ENCODE results near the gene GDPD2.
A peak's percentile ranks its signal among the peaks of the same experiment; 100 is the strongest.

The GDPD2 gene

GRCh38 chrX:70446380-70447350 is 23.6 kb downstream of the GDPD2 start:
- TF ChIP-seq CTCF (IDR thresholded peaks at IDR 0.05; ENCODE audit: extremely low read depth, missing control alignments): no peak

DNA sequence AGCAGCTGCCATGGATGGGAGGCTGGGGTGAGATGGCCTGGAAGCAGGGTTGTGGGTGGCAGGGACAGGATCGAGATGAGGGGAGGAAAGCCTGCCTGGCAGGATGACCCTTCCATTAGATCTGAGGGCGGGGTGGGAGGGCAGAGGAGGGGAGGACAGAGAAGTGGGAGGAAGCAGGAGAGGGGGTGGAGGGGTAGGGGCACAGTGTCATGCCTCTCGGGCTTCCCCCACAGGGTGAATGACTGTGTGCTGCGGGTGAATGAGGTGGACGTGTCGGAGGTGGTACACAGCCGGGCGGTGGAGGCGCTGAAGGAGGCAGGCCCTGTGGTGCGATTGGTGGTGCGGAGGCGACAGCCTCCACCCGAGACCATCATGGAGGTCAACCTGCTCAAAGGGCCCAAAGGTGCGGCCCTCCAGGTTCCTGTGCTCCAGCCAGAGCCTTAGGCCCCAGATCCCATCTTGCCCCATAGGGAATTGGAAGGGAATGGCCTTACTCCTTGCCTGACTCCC is 26.4 kb downstream of the GDPD2 start:
- TF ChIP-seq CTCF (IDR thresholded peaks at IDR 0.05; ENCODE audit: extremely low read depth, missing control alignments): no peak
- DNase-seq (ENCODE audit: low spot score): no peak

More at GRCh38 chrX:70446380-70447350, 23.6 kb downstream of the GDPD2 start:
- DNase-seq (ENCODE audit: low spot score): no peak

DNA sequence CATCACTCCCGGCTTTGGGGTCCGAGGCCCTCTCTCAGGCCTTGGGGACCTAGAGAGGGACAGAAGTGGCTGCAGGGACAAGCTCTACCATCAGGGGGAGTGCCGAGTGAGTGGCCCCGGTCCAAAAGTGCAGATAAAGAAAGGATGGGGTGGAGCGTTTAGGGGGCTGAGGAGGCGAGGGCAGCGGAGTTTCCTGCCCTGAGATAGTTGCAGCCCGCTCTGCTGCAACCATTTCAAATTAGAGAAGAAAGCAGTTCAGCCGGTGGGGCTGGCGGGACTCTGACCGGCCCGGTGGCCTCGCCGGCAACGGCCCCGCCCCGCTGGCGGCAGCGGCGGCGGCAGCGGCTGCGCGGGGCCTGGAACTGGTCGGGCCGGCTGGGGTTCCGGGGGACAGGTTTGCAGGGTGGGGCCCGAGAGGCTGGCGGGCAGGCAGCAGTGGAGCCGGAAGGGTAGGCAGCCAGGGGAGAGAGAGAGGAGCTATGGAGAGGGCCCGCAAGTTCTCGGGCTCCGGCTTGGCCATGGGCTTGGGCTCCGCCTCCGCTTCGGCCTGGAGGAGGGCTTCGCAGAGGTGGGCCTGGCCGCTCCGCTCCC is 29.1 kb downstream of the GDPD2 start:
- peak; percentile 74 for DNase-seq (ENCODE audit: low spot score)
- no peak for TF ChIP-seq CTCF (IDR thresholded peaks at IDR 0.05; ENCODE audit: extremely low read depth, missing control alignments)

DNA sequence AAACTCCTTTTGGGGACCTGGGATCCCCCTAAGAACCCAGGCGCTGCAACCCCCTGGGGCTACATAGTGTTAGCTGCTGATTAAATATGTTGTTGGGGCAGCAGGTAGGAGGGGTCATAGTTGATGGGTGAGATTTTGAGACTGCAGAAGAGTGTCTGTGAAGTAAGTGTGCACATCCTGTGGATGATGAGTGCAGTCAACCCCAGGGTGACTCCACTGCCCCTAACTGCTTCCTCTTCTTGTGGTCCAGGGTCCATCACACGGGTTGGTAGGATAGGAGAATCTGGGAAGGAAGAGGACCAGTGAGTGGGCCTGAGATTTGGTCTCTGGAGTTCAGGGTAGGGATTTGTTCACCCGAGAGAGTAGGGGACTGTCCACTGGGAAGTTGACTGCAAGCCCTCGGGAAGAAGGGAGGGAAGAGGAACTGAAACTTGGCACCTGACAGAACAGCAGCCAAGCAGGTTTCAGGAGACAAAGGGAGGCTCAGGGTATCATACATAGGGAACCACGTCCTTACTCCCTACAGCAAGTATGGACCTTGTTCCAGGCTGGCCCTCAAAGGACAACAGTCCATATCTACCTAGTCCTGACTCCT is 30.0 kb downstream of the GDPD2 start:
- DNase-seq (ENCODE audit: low spot score): no peak
- TF ChIP-seq CTCF (IDR thresholded peaks at IDR 0.05; ENCODE audit: extremely low read depth, missing control alignments): no peak

GRCh38 chrX:70454441-70455365 is 31.6 kb downstream of the GDPD2 start:
- peak; percentile 80 for TF ChIP-seq CTCF (IDR thresholded peaks at IDR 0.05; ENCODE audit: extremely low read depth, missing control alignments)
- DNase-seq (ENCODE audit: low spot score): peak; percentile 75

DNA sequence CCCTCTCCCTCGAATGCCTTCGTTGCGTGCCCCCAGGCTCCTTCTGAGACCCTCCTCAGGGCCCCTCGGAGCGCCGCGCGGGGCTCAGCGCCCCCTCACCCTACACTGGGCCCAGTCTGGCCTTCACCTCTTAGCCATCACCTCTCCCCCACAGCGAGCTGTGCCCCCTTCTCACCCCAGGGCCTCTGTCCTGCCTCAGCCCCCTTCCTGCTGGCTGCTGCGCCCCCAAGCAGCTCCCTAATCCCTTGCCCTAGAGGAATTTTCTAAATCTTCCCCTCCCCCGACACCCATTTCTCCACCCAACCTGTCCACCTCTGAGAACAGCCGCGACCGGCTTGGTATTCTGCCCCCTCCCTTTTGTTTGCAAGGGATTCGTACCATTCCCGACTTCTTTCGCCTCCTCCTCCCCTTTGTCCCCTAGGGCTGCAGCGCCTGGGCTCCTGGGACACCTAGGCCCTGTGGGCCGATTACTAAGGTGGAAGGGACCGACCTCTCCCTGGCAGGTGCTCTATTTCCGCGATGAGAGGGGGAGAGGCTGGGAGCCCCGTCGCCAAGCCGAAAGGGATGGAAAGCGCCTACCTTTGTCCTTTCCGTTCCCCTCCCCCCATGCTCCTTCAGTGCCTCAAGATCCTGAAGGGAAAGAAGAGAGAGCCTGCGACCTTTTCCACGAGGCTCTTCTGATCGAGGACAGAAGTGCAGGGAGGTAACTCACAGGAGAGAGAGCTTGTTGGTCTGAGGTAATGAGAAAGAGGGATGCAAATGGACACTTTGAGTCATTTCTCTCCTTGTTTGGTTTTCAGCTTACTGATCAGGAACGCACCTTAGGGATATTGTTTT is 32.5 kb downstream of the GDPD2 start:
- TF ChIP-seq CTCF (IDR thresholded peaks at IDR 0.05; ENCODE audit: extremely low read depth, missing control alignments): no peak
- DNase-seq (ENCODE audit: low spot score): no peak
